HG03571 (cell line): ENCODE measurements around the gene TSGA10IP.

Experiments used
- ATAC-seq: cut with Tn5 transposase; IDR thresholded peaks from one replicate; pipeline ENCODE4 v1.9.1; 2021; ENCODE audit not compliant: unreplicated experiment

The TSGA10IP gene

GRCh38 chr11:65917434-65918210 lies 27.7 kb upstream of the TSGA10IP start:
- no peak for ATAC-seq

GRCh38 chr11:65918211-65919140 lies 26.8 kb upstream of the TSGA10IP start, which contains the start of gene C11orf68:
TSS of gene C11orf68 (minus strand) at chr11:65919062. CDS start at chr11:65919031, 31 bp downstream.
- ATAC-seq = peak; percentile 63

- peak; percentile 70 for ATAC-seq
Measured at GRCh38 chr11:65919141-65919572, 26.1 kb upstream of the TSGA10IP start, which contains the start of gene DRAP1. TSS of gene DRAP1 (plus strand) at chr11:65919426. CDS start at chr11:65919502, 76 bp downstream.

- peak; percentile 3 for ATAC-seq
Measured at GRCh38 chr11:65919573-65920371, 25.5 kb upstream of the TSGA10IP start.

GRCh38 chr11:65920372-65920802 lies 24.9 kb upstream of the TSGA10IP start:
- no peak for ATAC-seq

GRCh38 chr11:65921033-65921555 lies 24.2 kb upstream of the TSGA10IP start:
- ATAC-seq = no peak

GRCh38 chr11:65921876-65922275 lies 23.4 kb upstream of the TSGA10IP start:
- no peak for ATAC-seq

GRCh38 chr11:65922565-65922964 lies 22.7 kb upstream of the TSGA10IP start:
- ATAC-seq = no peak

- ATAC-seq = no peak
Measured at GRCh38 chr11:65925397-65925796, 19.9 kb upstream of the TSGA10IP start.

GRCh38 chr11:65927904-65928397 lies 17.3 kb upstream of the TSGA10IP start:
- no peak for ATAC-seq

GRCh38 chr11:65928667-65929066 lies 16.6 kb upstream of the TSGA10IP start:
- no peak for ATAC-seq

GRCh38 chr11:65931773-65932557 lies 13.3 kb upstream of the TSGA10IP start:
- ATAC-seq = no peak

- ATAC-seq = no peak
Measured at GRCh38 chr11:65932558-65932919, 12.7 kb upstream of the TSGA10IP start.

GRCh38 chr11:65934014-65934413 lies 11.3 kb upstream of the TSGA10IP start:
- no peak for ATAC-seq

- ATAC-seq = no peak
Measured at GRCh38 chr11:65937766-65938165, 7.5 kb upstream of the TSGA10IP start.

- no peak for ATAC-seq
Measured at GRCh38 chr11:65941720-65942310, 3.5 kb upstream of the TSGA10IP start.

- ATAC-seq = no peak
Measured at GRCh38 chr11:65942531-65942930, 2.7 kb upstream of the TSGA10IP start.

- no peak for ATAC-seq
Measured at GRCh38 chr11:65944191-65944590, 1.1 kb upstream of the TSGA10IP start.

- no peak for ATAC-seq
Measured at GRCh38 chr11:65944767-65945166, 513 bp upstream of the TSGA10IP start.
